HTR-8/SVneo (cell line): ENCODE measurements around the gene B3GNT9.
"Not testable (repeated sequence)": the region's sequence is repeated elsewhere in the genome, so short reads cannot be mapped to it uniquely, and the experiment has no call there.

ENCODE experiments used
- DNase-seq: peaks from one replicate; pipeline ENCODE4 v3.0.0; 2011; ENCODE audit warnings: low spot score, mixed read lengths; ENCODE audit not compliant: insufficient read length
- FAIRE-seq: peaks from 2 replicates; lab custom pipeline; 2011; peaks lifted over from hg19 to GRCh38; lab: Jason Lieb, UNC

The B3GNT9 gene

DNA sequence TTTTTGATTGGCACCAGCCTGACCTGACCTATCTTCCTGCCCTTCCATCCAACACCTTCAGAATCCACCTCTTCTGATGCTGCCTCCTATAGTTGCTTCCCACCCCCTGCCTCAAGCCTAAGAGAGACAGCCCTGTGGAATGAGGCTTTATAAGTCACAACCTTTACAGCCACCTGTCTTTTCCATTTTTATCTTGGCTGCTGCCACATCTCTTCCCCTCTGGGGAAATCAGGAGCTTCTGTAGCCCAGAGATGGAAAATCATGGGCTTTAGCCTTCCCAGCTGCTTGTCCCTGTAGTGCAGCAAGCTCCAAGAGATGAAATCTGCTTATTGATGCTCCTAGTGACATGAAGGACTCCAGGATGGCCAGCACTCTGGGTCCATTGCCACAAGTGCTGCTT, 22.4 kb downstream of the B3GNT9 start:
- FAIRE-seq, result no peak
- no peak for DNase-seq

GRCh38 chr16:67122799-67123198, 28.0 kb downstream of the B3GNT9 start:
- not testable (repeated sequence) for FAIRE-seq, DNase-seq

DNA sequence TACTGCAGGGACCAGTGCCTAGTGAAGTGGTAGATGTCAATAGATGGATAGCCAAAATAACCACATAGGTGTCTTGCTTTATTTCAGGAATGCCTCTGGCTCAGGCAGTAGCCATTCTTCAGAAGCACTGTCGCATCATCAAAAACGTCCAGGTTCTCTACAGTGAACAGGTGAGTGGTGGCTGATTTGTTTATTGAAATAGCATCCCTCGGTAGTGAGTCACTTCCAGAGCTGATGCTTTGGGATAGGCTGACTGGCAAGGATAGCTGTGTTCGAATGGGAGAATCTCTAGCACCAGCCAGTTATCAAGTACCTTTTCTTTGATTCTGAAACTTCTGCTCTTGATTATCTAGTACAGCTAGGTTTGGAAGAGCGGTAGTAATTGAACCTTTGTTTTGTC, 30.8 kb downstream of the B3GNT9 start:
- no peak for DNase-seq
- no peak for FAIRE-seq

GRCh38 chr16:67117716-67118115, 33.1 kb downstream of the B3GNT9 start:
- DNase-seq, result no peak
- FAIRE-seq, result no peak

DNA sequence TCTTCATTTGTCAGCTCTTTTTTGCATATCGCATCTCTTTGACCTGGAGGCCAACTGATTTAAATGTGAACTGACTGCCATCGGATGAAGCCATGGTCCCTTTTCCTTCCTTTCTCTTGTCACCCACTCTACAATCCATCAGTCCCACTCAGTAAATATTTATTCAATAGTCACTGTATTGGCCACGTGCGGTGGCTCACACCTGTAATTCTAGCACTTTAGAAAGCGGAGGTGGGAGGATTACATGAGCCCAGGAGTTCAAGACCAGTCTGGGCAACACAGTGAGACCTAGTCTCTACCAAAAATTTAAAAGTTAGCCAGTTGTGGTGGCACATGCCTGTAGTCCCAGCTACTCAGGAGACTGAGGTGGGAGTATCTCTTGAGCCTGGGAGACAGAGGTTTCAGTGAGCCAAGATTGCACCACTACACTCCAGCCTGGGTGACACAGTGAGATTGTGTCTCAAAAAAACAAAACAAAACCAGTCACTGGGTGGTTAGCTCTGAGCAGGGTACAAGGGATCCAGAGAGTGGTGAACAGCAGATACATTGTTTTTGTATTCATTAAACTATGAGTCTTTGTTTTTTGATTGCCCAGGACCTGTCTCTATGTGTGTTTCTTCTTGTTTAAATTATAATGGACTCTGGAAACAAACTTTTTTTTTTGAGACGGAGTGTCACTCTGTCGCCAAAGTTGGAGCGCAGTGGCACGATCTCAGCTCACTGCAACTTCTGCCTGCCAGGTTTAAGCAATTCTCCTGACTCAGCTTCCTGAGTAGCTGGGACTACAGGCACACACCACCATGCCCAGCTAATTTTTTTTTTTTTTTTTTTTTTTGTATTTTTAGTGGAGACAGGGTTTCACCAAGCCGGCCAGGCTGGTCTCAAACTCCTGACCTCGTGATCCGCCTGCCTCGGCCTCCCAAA, 34.1 kb downstream of the B3GNT9 start:
- FAIRE-seq (no peak), DNase-seq (no peak)

DNA sequence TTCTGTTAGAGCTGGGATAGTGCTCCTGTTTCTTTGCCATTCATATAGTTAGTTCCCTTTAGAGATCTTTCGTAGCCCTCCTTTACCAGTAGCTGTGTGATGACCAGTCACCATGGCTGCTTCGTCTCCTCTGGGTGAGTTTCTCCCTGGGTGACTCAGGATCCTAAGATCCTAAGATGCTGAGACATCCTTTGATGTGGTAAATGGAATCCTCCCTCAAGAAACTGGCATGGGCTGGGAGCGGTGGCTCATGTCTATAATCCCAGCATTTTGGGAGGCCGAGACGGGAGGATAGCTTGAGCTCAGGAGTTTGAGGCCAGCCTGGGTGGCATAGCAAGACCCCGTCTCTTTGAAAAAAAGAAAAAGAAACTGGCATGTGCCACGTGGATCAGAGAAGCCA, 35.2 kb downstream of the B3GNT9 start:
- peak; percentile 48 for FAIRE-seq
- DNase-seq, result peak; percentile 84

DNA sequence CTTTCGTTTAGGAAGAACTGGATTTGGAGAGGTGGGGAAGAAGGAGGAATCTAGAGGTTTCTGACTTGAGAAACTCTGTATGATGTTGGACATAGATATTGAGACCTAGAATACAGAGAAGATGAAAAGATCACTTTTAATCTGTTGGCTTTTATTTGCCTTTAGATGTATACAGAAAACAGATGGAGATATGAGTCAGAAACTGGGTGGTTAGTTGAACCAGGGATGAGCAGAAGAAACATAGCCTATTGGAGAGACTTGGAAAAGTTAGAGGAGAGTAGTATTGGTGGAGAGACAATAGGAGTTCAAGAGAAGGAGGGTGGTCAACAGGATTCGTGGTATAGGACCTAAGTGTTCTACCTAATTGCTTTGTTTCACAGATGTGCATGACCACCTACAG, 36.0 kb downstream of the B3GNT9 start:
- DNase-seq, result no peak
- FAIRE-seq, result no peak

GRCh38 chr16:67112591-67113399, 38.0 kb downstream of the B3GNT9 start:
- FAIRE-seq (no peak), DNase-seq (no peak)

DNA sequence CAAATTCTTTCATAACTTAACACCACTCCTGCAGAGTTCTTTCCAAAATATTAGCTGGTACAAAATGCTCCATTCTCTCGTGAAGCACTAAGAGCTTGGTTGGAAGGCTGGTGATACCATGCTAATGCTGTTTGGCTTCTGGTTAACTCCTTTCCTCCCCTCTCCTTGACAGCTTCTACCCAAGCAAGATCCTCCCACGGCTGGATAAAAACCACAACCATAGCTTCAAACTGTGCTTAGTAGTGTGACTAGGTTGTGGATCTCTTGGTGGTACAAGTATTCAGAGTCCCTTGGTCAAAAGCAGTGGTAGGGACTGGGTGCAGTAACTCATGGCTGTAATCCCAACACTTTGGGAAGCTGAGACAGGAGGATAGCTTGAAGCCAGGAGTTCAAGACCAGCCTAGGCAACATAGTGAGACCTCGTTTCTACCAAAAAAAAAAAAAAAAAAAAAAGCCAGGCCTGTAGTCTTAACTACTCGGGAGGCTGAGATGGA, 38.8 kb downstream of the B3GNT9 start:
- DNase-seq (no peak), FAIRE-seq (no peak)

DNA sequence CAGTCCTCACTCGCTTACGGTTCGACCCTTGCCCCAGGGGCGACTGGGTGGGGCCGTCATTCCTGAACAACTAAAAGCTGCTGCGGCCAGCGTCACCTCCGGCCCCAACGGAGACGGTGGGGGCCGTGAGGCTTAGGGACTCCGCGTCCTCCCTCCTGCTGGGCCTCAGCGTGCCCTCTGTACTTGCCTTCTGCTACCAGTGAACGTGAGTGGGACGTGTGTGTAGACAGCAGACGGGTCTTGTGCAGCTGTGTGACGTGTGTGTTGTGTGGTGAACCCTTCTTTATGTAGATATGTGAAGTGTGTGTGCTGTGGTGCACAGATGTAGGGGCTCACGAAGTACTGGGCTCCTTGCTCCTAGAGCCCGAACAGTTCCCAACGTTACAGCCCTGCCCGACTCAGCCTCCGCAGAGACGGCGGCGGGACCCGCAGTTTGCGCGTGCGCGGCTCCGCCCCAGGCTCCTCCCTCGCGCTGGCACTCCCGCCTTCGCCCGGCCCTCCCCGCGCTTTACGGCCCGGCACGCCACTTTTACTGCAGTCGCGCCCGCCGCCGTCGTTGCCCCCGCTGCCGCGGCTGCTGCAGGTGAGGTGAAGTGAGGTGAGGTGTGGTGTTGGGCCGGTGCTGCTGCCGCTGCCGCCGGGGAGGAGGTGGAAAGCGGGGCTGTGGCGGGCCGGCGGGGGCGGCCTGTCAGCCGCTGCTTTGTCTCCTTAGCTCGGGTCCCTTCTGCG, 41.2 kb downstream of the B3GNT9 start, which contains the start of gene PHAF1:
Gene PHAF1 (plus strand): TSS at position 535 of the 729 bp plus-strand sequence. CDS start 235 bp downstream, outside the sequence.
- FAIRE-seq (peak; percentile 99), DNase-seq (peak; percentile 97)

DNA sequence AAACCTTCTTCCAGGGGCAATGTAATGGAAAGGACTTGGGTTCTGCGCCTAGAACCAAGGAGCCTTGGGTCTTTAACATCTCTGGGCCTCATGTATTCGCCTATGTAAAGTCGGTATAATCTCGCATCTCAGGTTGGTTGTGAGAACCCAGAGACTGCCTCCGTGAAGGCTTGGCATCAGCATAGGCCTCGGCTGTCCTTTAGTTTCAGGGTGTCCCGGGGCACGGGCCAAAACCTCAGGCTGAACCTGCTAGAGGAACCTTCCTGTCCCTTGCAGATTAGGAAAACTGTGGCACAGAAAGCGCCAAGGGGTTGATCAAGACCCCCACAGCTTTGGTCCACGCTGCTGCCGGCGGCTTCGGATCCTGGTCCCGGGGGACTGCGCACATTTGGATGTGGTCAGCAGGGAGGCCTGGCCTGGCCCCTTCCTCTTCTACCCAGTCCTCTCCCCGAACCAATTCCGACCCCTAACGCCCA, 41.8 kb downstream of the B3GNT9 start:
- FAIRE-seq (no peak), DNase-seq (no peak)

DNA sequence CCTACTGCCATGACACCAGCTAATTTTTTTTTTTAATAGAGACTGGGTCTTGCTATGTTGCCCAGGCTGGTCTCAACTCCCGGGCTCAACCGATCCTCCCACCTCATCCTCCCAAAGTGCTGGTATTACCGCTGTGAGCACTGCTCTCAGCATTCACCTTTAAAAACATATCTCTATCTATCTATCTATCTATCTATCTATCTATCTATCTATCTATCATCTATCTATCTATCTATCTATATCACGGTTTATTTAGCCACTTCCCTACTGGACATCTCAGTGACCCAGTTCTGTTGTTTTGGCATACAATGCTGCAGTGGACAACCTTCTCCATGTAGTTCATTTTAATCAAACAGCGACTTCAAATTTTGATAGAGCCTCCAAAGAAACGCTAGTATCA, 42.3 kb downstream of the B3GNT9 start:
- FAIRE-seq (no peak), DNase-seq (no peak)

DNA sequence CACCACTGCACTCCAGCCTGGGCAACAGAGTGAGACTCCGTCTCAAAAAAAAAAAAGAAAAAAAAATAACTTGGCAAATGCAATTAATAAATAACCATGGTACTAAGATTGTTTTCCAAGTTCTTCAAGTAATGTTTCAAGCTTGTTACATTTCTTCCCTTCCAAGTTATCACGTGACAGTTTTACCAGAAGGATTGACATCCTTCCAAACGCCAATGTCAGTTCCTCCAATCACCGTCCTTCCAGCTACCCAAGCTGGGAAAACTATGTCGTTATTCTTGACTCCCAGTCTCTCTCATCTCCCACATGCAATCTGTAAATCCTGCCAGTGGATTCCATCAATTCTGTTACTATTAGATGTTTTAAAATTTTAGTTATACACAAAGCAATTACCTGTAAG, 44.9 kb downstream of the B3GNT9 start:
- FAIRE-seq (no peak), DNase-seq (no peak)

DNA sequence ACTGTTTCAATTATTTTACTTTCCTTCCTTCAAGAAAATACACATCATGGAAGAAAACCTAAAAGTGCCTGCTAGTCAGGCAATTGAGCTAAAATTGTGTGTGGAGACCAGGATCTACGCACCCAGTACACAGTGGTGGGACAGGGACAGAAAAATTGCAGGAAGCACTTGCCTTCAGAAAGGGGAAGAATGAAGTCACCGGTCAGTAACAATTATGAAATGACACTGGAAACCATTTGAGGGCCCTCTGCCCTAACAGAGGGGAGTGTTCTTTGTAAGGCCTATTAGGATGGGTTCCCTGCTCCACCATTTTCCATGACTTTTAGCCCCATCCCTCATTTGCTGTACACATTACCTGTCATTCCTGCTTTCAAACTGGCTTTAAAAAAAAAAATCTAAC, 45.6 kb downstream of the B3GNT9 start:
- FAIRE-seq (no peak), DNase-seq (no peak)

GRCh38 chr16:67104845-67105244, 46.0 kb downstream of the B3GNT9 start:
- no peak for DNase-seq
- FAIRE-seq, result no peak

DNA sequence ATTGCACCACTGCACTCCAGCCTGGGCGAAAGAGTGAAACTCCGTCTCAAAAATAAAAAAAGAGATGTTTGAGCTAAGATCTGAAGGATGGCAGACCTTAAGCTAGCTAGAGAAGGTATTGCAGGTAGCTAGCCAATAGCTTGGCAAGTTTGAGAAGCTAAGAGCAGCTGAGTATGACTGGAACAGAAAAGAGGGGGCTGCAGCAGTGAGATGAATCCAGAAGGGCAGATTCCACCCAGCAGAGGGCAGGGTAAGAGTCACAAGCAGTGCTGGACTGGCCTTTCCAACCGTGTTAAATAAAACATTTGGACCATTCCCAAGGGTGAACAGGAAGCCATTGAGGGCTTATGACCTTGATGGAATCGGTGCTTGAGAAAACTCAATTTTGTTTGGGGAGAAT, 46.7 kb downstream of the B3GNT9 start:
- FAIRE-seq, result peak; percentile 33
- DNase-seq, result peak; percentile 54

DNA sequence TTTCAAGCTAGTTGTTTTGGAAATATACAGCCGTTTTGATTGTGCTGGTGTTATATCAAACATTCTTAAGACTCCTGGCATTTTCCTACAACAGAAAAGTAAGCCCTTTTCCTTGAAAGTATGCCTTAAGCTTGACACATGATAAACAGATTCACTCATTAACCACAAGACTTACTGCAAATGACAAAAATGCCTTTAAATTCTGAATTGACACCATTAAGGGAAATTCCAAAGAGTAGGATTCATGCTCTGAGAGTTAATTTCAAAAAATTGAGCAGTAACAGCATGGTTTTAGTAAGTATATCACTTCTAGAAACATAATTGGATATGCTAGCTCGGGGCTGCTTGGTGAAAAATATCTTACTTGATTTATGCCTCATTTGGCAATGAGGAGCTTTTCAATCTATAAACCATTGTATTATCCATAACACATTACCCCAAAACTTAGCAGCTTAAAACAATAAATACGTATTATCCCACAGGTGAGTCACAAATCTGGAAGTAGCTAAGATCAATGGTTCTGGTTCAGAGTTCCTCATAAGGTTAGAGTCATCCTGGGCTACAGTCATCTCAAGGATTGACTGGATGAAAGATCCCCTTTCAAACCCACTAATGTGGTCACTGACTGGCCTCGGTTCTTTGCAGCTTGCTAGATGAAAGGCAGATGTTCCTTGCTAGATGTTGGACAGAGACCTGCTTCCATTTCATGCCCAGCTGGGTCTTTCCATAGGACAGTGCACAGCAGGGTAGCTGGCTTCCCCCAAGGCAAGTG, 49.3 kb downstream of the B3GNT9 start:
- FAIRE-seq (no peak), DNase-seq (no peak)

DNA sequence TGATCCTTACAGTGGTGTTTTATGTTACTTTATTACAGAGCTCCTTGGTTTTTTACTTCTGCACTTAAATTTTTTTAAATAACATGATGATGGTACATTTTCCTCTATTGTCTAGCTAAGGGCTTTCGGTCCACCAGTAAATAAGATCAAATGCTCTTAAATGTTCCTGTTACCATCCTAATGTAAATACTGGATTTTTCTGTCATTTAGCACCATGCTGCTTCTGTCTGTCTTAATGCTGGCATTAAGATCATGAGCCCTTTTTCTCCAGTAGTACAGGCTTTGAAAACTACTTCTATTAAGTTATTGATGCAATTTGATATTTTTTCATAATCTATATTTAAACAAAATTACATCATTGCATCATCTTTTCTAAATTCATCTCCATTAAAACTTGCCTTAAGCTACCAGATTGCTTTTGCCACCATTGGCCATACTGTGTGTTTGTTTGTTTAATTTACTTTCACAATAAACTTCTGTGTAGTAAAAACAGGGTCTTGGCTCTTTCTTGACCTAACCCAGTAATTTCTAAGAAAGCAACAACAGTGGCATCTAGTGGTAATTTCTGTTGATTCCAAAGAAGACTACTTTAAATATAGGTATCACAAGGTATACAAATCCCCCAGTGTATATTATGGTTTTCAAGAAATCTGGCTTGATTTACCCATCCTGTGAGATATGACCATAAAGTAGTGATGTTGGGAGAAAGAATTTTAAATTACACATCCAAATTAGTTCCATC, 50.1 kb downstream of the B3GNT9 start:
- FAIRE-seq, result no peak
- DNase-seq, result peak; percentile 31

- no peak for FAIRE-seq
- DNase-seq, result no peak
Observed at GRCh38 chr16:67098599-67098998, 52.2 kb downstream of the B3GNT9 start.
